Neural cell (in vitro differentiated cells): Measurements from ENCODE around the gene SEMG1. TPM values are rescaled to one million over a fixed set of nuclear protein-coding genes. Genes with fewer than 3 reads are reported as not detected.

Experiments
- H2AFZ ChIP-seq: fragments of 200-600, 300-800 bp; sonication (generic), shearing (Covaris generic); 2 replicates; pipeline ENCODE4 v1.6.0; 2014; ENCODE audit warnings: low read depth, mild to moderate bottlenecking, antibody characterized with exemption, low read length, moderate library complexity
- H3F3A ChIP-seq: fragments of 200-600 bp; shearing (Covaris generic); 2 replicates; pipeline ENCODE4 v1.6.1; 2016; ENCODE audit warnings: mild to moderate bottlenecking, moderate library complexity, mixed read lengths, antibody characterized with exemption, low read length; ENCODE audit not compliant: insufficient read depth, poor library complexity, severe bottlenecking
- H3K27ac ChIP-seq: fragments of 200-600, 300-800 bp; sonication (generic), shearing (Covaris generic); 2 replicates; pipeline ENCODE4 v1.5.1; 2014; ENCODE audit warnings: mild to moderate bottlenecking, low read length, moderate library complexity
- H3K27me3 ChIP-seq: fragments of 300-800, 200-600 bp; sonication (generic), shearing (Covaris generic); 2 replicates; pipeline ENCODE4 v1.6.0; 2014; ENCODE audit warnings: mild to moderate bottlenecking, low read depth, low read length, moderate library complexity; ENCODE audit not compliant: insufficient read depth
- H3K36me3 ChIP-seq: fragments of 300-800, 200-600 bp; sonication (generic), shearing (Covaris generic); 2 replicates; pipeline ENCODE4 v1.5.1; 2014; ENCODE audit warnings: mild to moderate bottlenecking, antibody characterized with exemption, low read length, moderate library complexity; ENCODE audit not compliant: insufficient read depth
- H3K4me2 ChIP-seq: fragments of 300-800, 200-600 bp; sonication (generic), shearing (Covaris generic); 2 replicates; pipeline ENCODE4 v1.6.0; 2014; ENCODE audit warnings: mild to moderate bottlenecking, low read length
- H3K4me3 ChIP-seq: fragments of 300-800, 200-600 bp; sonication (generic), shearing (Covaris generic); 2 replicates; pipeline ENCODE4 v1.5.1; 2014; ENCODE audit warnings: mild to moderate bottlenecking, low read length, moderate library complexity
- H3K79me2 ChIP-seq: fragments of 200-600 bp; shearing (Covaris generic); replicated peaks from 2 replicates; pipeline ENCODE4 v1.6.0; 2014; ENCODE audit warnings: mild to moderate bottlenecking, low read length, moderate library complexity; ENCODE audit not compliant: insufficient read depth
- H3K9ac ChIP-seq: fragments of 300-800, 200-600 bp; sonication (generic), shearing (Covaris generic); 2 replicates; pipeline ENCODE4 v1.6.1; 2016; ENCODE audit warnings: mild to moderate bottlenecking, low read length, mixed read lengths
- H3K9me2 ChIP-seq: fragments of 200-600 bp; shearing (Covaris generic); 2 replicates; pipeline ENCODE4 v1.6.1; 2016; ENCODE audit warnings: mild to moderate bottlenecking, low read length, mixed read lengths; ENCODE audit not compliant: insufficient read depth
- H3K9me3 ChIP-seq: fragments of 200-600, 300-800 bp; sonication (generic), shearing (Covaris generic); 2 replicates; pipeline ENCODE4 v1.6.1; 2016; ENCODE audit warnings: mild to moderate bottlenecking, mixed run types, low read length, moderate library complexity, mixed read lengths
- H4K20me1 ChIP-seq: fragments of 200-600 bp; shearing (Covaris generic); 2 replicates; pipeline ENCODE4 v1.6.1; 2016; ENCODE audit warnings: mild to moderate bottlenecking, mixed run types; ENCODE audit not compliant: insufficient read depth
- CTCF ChIP-seq: fragments of 450-650 bp; IDR thresholded peaks from 2 replicates; pipeline ENCODE4 v1.5.1; 2014; ENCODE audit warnings: antibody characterized with exemption, mild to moderate bottlenecking, moderate library complexity; ENCODE audit not compliant: poor library complexity, severe bottlenecking
- EP300 ChIP-seq: fragments of 450-650 bp; conservative IDR thresholded peaks from 2 replicates; pipeline ENCODE4 v1.6.1; 2014; ENCODE audit warnings: antibody characterized with exemption, mild to moderate bottlenecking, moderate library complexity; ENCODE audit not compliant: poor library complexity, severe bottlenecking
- EZH2 ChIP-seq: fragments of 200-600, 300-800 bp; shearing (Covaris generic), sonication (generic); IDR thresholded peaks from 2 replicates; pipeline ENCODE4 v1.6.1; 2014; ENCODE audit warnings: antibody characterized with exemption, low read length, borderline replicate concordance, mild to moderate bottlenecking; ENCODE audit not compliant: insufficient read depth, poor library complexity, severe bottlenecking
- MXI1 ChIP-seq: fragments of 450-650 bp; conservative IDR thresholded peaks from 2 replicates; pipeline ENCODE4 v1.6.1; 2014; ENCODE audit warnings: antibody characterized with exemption, mild to moderate bottlenecking; ENCODE audit not compliant: poor library complexity, severe bottlenecking
- POLR2AphosphoS5 ChIP-seq: IDR thresholded peaks from 2 replicates; pipeline ENCODE4 v1.6.1; 2012
- RAD21 ChIP-seq: fragments of 450-650 bp; conservative IDR thresholded peaks from 2 replicates; pipeline ENCODE4 v1.6.1; 2014; ENCODE audit warnings: antibody characterized with exemption, mild to moderate bottlenecking, moderate library complexity
- REST ChIP-seq: IDR thresholded peaks from 2 replicates; pipeline ENCODE4 v1.6.1; 2012; ENCODE audit warnings: borderline replicate concordance
- SMC3 ChIP-seq: fragments of 450-650 bp; conservative IDR thresholded peaks from 2 replicates; pipeline ENCODE4 v1.6.1; 2014; ENCODE audit warnings: antibody characterized with exemption, mild to moderate bottlenecking, moderate library complexity; ENCODE audit not compliant: poor library complexity
- TAF1 ChIP-seq: IDR thresholded peaks from 2 replicates; pipeline ENCODE4 v1.6.1; 2012; ENCODE audit warnings: low read depth
- polyA plus RNA-seq: library from polyadenylated mRNA; depleted of rRNA; stranded (reverse); fragments of >200 nt; gene quantifications from 2 replicates; pipeline ENCODE4 v1.2.3, GENCODE V29; 2014

The SEMG1 gene
- polyA plus RNA-seq, 1 donor from 2014 or later = not detected

GRCh38 chr20:45209924-45210323 lies 3.1 kb downstream of the SEMG1 start:
- Histone ChIP-seq H3K4me2 (no peak overlapping the region), H2AFZ (no peak overlapping the region)
- TF ChIP-seq RAD21 (no peak), CTCF (no peak), POLR2AphosphoS5 (no peak), EZH2 (no peak)

GRCh38 chr20:45211569-45212474 lies 5.0 kb downstream of the SEMG1 start:
- H3K9ac ChIP-seq = no peak overlapping the region
- no peak overlapping the region for H3K4me3 ChIP-seq
- no peak overlapping the region for H3K27ac ChIP-seq
- no peaks in the 10 kb centered on the region for H3K79me2 ChIP-seq
- no peaks in the 10 kb centered on the region for H3K9me2 ChIP-seq
- H2AFZ ChIP-seq = no peak overlapping the region
- no peaks in the 10 kb centered on the region for H3F3A ChIP-seq
- H3K4me2 ChIP-seq = no peak overlapping the region
- H3K36me3 ChIP-seq = no peaks in the 10 kb centered on the region
- H3K27me3 ChIP-seq = no peaks in the 10 kb centered on the region
- H4K20me1 ChIP-seq = no peaks in the 10 kb centered on the region
- TF ChIP-seq TAF1 (no peak), EZH2 (no peak), EP300 (no peak), RAD21 (no peak), CTCF (no peak), REST (no peak), POLR2AphosphoS5 (no peak), SMC3 (no peak), MXI1 (no peak)
- no peaks in the 10 kb centered on the region for H3K9me3 ChIP-seq

More at GRCh38 chr20:45209924-45210323, 3.1 kb downstream of the SEMG1 start:
- Histone ChIP-seq H3F3A (no peaks in the 10 kb centered on the region), H3K27me3 (no peaks in the 10 kb centered on the region), H3K27ac (no peak overlapping the region), H3K9me3 (no peaks in the 10 kb centered on the region), H3K9me2 (no peaks in the 10 kb centered on the region), H4K20me1 (no peaks in the 10 kb centered on the region), H3K9ac (no peak overlapping the region), H3K36me3 (no peaks in the 10 kb centered on the region), H3K4me3 (no peak overlapping the region), H3K79me2 (no peaks in the 10 kb centered on the region)
